Renal cortex interstitium (tissue), 11 donors: ENCODE data around the gene NR2C2. TPM values are rescaled to one million over a fixed set of nuclear protein-coding genes. Genes with fewer than 3 reads are reported as not detected.
A peak's percentile ranks its signal among the peaks of the same experiment; 100 is the strongest.

ENCODE experiments used
- DNase-seq, 11 donors: peaks; one replicate each; pipeline ENCODE4 v3.0.0-alpha.2; 2013; ENCODE audit warnings: low read depth in 9 of 11, low spot score in 4 of 11; ENCODE audit errors: extremely low read depth in 1 of 11
- polyA plus RNA-seq, 3 donors: library from polyadenylated mRNA; unstranded; fragments of 120-200 nt; gene quantifications; one replicate each; pipeline ENCODE4 v1.2.1, GENCODE V29; 2013; ENCODE audit not compliant: insufficient read length in 3 of 3

NR2C2 gene
- polyA plus RNA-seq, 3 donors: 43.4 to 61.8 (median 44.4) TPM

GRCh38 chr3:15044326-15044725 lies 96.9 kb downstream of the NR2C2 start:
- DNase-seq: no peak

GRCh38 chr3:15045667-15046066 lies 98.3 kb downstream of the NR2C2 start:
- no peak for DNase-seq

- DNase-seq: no peak
Measured at GRCh38 chr3:15049584-15049983, 102.2 kb downstream of the NR2C2 start.

- no peak for DNase-seq
Measured at GRCh38 chr3:15050405-15051092, 103.2 kb downstream of the NR2C2 start.

GRCh38 chr3:15051531-15051930 lies 104.1 kb downstream of the NR2C2 start:
- DNase-seq: no peak

GRCh38 chr3:15052335-15053242 lies 105.2 kb downstream of the NR2C2 start:
- no peak for DNase-seq

GRCh38 chr3:15053541-15053940 lies 106.2 kb downstream of the NR2C2 start:
- DNase-seq: no peak

GRCh38 chr3:15055019-15055557 lies 107.7 kb downstream of the NR2C2 start:
- DNase-seq: no peak

- DNase-seq: no peak
Measured at GRCh38 chr3:15056676-15057404, 109.5 kb downstream of the NR2C2 start.

GRCh38 chr3:15060029-15060428 lies 112.6 kb downstream of the NR2C2 start:
- no peak for DNase-seq

- DNase-seq: no peak
Measured at GRCh38 chr3:15063238-15063637, 115.9 kb downstream of the NR2C2 start.

GRCh38 chr3:15063656-15064286 lies 116.4 kb downstream of the NR2C2 start:
- no peak for DNase-seq

- peak in 1 of 11 donors; percentile 16 for DNase-seq
Measured at GRCh38 chr3:15064299-15064834, 117.0 kb downstream of the NR2C2 start.

GRCh38 chr3:15064835-15065549 lies 117.6 kb downstream of the NR2C2 start, which contains the start of gene MRPS25:
Gene MRPS25 (minus strand): TSS chr3:15065315. CDS start chr3:15065194, 121 bp downstream.
- peak; percentile 67 to 89 (median 83) for DNase-seq

GRCh38 chr3:15065550-15066007 lies 118.2 kb downstream of the NR2C2 start:
- DNase-seq: no peak

GRCh38 chr3:15066467-15066866 lies 119.1 kb downstream of the NR2C2 start:
- no peak for DNase-seq

- DNase-seq: no peak
Measured at GRCh38 chr3:15069441-15069840, 122.1 kb downstream of the NR2C2 start.

GRCh38 chr3:15071699-15072098 lies 124.3 kb downstream of the NR2C2 start:
- no peak for DNase-seq
